ENCODE data around the gene SLBP.

DNA sequence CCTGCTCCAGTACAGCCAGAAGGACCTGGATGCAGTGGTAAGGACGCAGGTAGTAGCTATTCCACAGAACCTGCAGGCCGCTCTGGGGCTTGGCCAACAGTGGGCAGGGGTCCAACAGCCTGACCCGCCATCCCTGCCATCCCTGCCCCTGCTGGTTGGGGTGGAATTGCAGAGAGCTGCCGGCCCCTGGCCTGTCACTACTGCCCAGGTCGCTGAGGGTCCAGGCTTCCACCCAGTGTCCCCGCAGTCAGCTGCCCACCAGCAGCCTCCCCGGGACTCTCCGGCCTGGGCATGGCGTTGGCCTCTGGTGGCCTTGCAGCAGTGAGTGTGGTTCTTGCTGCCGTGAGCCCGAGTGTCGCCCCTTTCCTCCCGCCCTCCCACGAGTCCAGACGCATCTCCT, 25.5 kb upstream of the SLBP start:
- TF ChIP-seq POLR2A (IDR thresholded peaks at IDR 0.05; ENCODE audit: low read length) (no peak), GATA1 (IDR thresholded peaks at IDR 0.05; ENCODE audit: low read depth, low read length) (no peak)
